K562 (cell line): ENCODE results near the gene USP20. TPM values are rescaled to one million over a fixed set of nuclear protein-coding genes. Genes with fewer than 3 reads are reported as not detected.

Source experiments
- BRF1 ChIP-seq: IDR thresholded peaks from 3 replicates; pipeline ENCODE4 v1.6.1; 2011; ENCODE audit warnings: borderline replicate concordance, mild to moderate bottlenecking; ENCODE audit not compliant: insufficient read length; ENCODE audit errors: extremely low read depth
- CBX8 ChIP-seq: fragments of 200-600 bp; sonication (generic); IDR thresholded peaks from 2 replicates; pipeline ENCODE4 v1.6.1; 2012; ENCODE audit warnings: borderline replicate concordance, mixed run types, low read depth, mild to moderate bottlenecking, moderate library complexity, mixed read lengths, low read length, control low read depth, inconsistent platforms; ENCODE audit not compliant: poor library complexity, severe bottlenecking; ENCODE audit errors: extremely low read depth
- DMBX1 ChIP-seq: fragments of 250-450 bp; sonication (Bioruptor Pico); IDR thresholded peaks from 2 replicates; pipeline ENCODE4 v1.8.0; 2022; ENCODE audit warnings: inconsistent platforms, mild to moderate bottlenecking, moderate library complexity, borderline replicate concordance
- EP300 ChIP-seq: IDR thresholded peaks from 2 replicates; pipeline ENCODE4 v1.6.1; 2012; ENCODE audit warnings: low read length, improper control_type of control experiment
- FOXK1 ChIP-seq: sonication (generic); formaldehyde crosslinking; IDR thresholded peaks from 2 replicates; pipeline ENCODE4 v1.8.0; 2022; ENCODE audit warnings: missing genetic modification reagents, mild to moderate bottlenecking, borderline replicate concordance
- GABPB1 ChIP-seq: sonication (generic); formaldehyde crosslinking; IDR thresholded peaks from 2 replicates; pipeline ENCODE4 v1.8.0; 2022; ENCODE audit warnings: mild to moderate bottlenecking, missing genetic modification reagents
- HDAC8 ChIP-seq: fragments of 450-650 bp; IDR thresholded peaks from 2 replicates; pipeline ENCODE4 v1.6.1; 2016; ENCODE audit warnings: mild to moderate bottlenecking, missing genetic modification characterization, moderate library complexity, missing compliant biosample characterization
- HMG20A ChIP-seq: fragments of 450-650 bp; formaldehyde crosslinking; conservative IDR thresholded peaks from 2 replicates; pipeline ENCODE4 v1.4.0; 2020; ENCODE audit warnings: mild to moderate bottlenecking, mixed read lengths
- MBD1 ChIP-seq: fragments of 250-450 bp; sonication (Bioruptor Pico); IDR thresholded peaks from 2 replicates; pipeline ENCODE4 v1.8.0; 2022; ENCODE audit warnings: inconsistent platforms
- NR1H2 ChIP-seq: sonication (generic); formaldehyde crosslinking; IDR thresholded peaks from 2 replicates; pipeline ENCODE4 v1.4.0; 2020; ENCODE audit warnings: mild to moderate bottlenecking, missing genetic modification reagents
- OTX1 ChIP-seq: fragments of 450-650 bp; formaldehyde crosslinking; IDR thresholded peaks from 2 replicates; pipeline ENCODE4 v1.4.0; 2022; ENCODE audit warnings: mild to moderate bottlenecking
- RBM22 ChIP-seq: fragments of 200-400 bp; formaldehyde crosslinking; IDR thresholded peaks from 2 replicates; pipeline ENCODE4 v1.6.1; 2018; ENCODE audit warnings: low read length, low read depth; ENCODE audit not compliant: poor library complexity, severe bottlenecking
- RBM25 ChIP-seq: fragments of 200-400 bp; formaldehyde crosslinking; IDR thresholded peaks from 2 replicates; pipeline ENCODE4 v1.6.1; 2018; ENCODE audit warnings: low read length, low read depth, moderate library complexity; ENCODE audit not compliant: severe bottlenecking
- SRF ChIP-seq, 2 experiments: fragments of 250-450, 450-650 bp in 1 of 2; sonication (Bioruptor Pico) in 1 of 2; sonication (generic) in 1 of 2; formaldehyde crosslinking; IDR thresholded peaks; 2 replicates each; pipeline versions ENCODE4 v1.5.0 to v1.5.1; 2020 to 2022; ENCODE audit warnings: mild to moderate bottlenecking in 1 of 2, missing genetic modification reagents in 1 of 2
- YY1 ChIP-seq, 3 experiments: IDR thresholded peaks; 2 replicates each; pipeline ENCODE4 v1.6.1; 2011; ENCODE audit warnings: low read length in 2 of 3, mild to moderate bottlenecking in 2 of 3, moderate library complexity in 2 of 3, borderline replicate concordance in 1 of 3, control low read depth in 1 of 3, low read depth in 1 of 3; ENCODE audit not compliant: insufficient read depth in 3 of 3, insufficient replicate concordance in 2 of 3, control insufficient read depth in 1 of 3, insufficient read length in 1 of 3; ENCODE audit errors: extremely low read depth in 1 of 3
- ZBTB5 ChIP-seq: fragments of 450-650 bp; IDR thresholded peaks from 2 replicates; pipeline ENCODE4 v1.6.1; 2017; ENCODE audit warnings: antibody characterized with exemption
- ZNF175 ChIP-seq: fragments of 200-800 bp; sonication (Bioruptor generic); IDR thresholded peaks from 2 replicates; pipeline ENCODE4 v1.6.1; 2016; ENCODE audit warnings: low read depth, mild to moderate bottlenecking, missing genetic modification characterization, missing compliant biosample characterization
- polyA plus RNA-seq, 8 experiments: library from polyadenylated mRNA; depleted of rRNA in 4 of 8; stranded (reverse) in 5 of 8; unstranded in 3 of 8; fragments of >200 nt; fragmentation: Nextera tagmentation in 2 of 8; fragmentation: Illumina TruSeq in 1 of 8; extraction: Ambion mirVana in 2 of 8; extraction: Trizol in 1 of 8; gene quantifications; 2 replicates each; pipeline versions ENCODE4 v1.2.1 to v1.2.3, GENCODE V29; 2011 to 2014; ENCODE audit warnings: inconsistent platforms in 1 of 8, missing spikeins in 1 of 8
- total RNA-seq, 7 experiments: library from RNA; depleted of rRNA in 6 of 7; stranded (reverse); fragments of >200 nt in 6 of 7; fragmentation: Illumina TruSeq in 2 of 7; extraction: Trizol in 2 of 7; gene quantifications; 2 replicates each; pipeline versions ENCODE4 v1.2.1 to v1.2.3, GENCODE V29; 2011 to 2021; ENCODE audit warnings: low replicate concordance in 1 of 7
- TF ChIP-seq, protein P1 (sequence below): sonication (generic); formaldehyde crosslinking; IDR thresholded peaks from 2 replicates; pipeline ENCODE4 v1.8.1; 2023; ENCODE audit warnings: mild to moderate bottlenecking, missing genetic modification reagents

Gene USP20
- total and polyA plus RNA-seq, 9 of the 15 experiments (the other 6 are each of a cell fraction or from before 2014, with no cell fraction given) = 1.9 to 136 (median 49.1) TPM

DNA sequence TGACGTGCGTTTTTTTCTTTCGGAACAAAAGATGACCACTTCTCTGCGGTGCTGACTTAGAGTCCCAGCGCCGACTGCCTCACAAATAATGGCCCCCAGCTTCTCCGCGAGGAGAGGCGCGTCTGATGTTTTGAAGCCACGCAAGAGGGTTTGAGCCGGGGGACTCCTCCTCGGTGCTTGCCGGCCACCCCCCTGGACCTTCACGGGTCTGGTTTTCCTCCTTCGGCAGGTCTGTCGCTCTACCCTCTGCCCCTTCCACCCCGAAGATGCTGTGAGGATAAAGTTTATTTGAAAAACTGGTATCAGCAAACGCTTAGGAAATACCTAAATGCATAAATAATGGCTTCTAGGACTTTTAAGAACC, 584 bp downstream of the USP20 start (continued):
- TF ChIP-seq DMBX1 (0 out of 2 replicates have a peak, but pooled peaks have one; percentile 0), HDAC8 (tag) (no peak), GABPB1 (CRISPR knock-in tag) (no peak), SRF (CRISPR knock-in tag; IDR thresholded peaks at IDR 0.05) (peak in 1 of 2 experiments; percentile 63; a peak in 1 of 4 replicates), OTX1 (CRISPR knock-in tag) (no peak), BRF1 (no peak), NR1H2 (CRISPR knock-in tag) (0 out of 2 replicates have a peak, but pooled peaks have one; percentile 59), RBM25 (no peak), ZBTB5 (no peak), YY1 (IDR thresholded peaks at IDR 0.05; ENCODE audit: borderline replicate concordance in 1 of 3, control insufficient read depth in 1 of 3, extremely low read depth in 1 of 3, insufficient read depth in 3 of 3, insufficient read length in 1 of 3, insufficient replicate concordance in 2 of 3, low read depth in 1 of 3, low read length in 2 of 3) (no peak), ZNF175 (no peak), EP300 (no peak), RBM22 (no peak), HMG20A (CRISPR knock-in tag) (no peak), CBX8 (no peak), MBD1 (no peak), FOXK1 (CRISPR knock-in tag) (peak; percentile 21; the same call in 1 of the 2 replicates)
- TF ChIP-seq, protein P1, sequence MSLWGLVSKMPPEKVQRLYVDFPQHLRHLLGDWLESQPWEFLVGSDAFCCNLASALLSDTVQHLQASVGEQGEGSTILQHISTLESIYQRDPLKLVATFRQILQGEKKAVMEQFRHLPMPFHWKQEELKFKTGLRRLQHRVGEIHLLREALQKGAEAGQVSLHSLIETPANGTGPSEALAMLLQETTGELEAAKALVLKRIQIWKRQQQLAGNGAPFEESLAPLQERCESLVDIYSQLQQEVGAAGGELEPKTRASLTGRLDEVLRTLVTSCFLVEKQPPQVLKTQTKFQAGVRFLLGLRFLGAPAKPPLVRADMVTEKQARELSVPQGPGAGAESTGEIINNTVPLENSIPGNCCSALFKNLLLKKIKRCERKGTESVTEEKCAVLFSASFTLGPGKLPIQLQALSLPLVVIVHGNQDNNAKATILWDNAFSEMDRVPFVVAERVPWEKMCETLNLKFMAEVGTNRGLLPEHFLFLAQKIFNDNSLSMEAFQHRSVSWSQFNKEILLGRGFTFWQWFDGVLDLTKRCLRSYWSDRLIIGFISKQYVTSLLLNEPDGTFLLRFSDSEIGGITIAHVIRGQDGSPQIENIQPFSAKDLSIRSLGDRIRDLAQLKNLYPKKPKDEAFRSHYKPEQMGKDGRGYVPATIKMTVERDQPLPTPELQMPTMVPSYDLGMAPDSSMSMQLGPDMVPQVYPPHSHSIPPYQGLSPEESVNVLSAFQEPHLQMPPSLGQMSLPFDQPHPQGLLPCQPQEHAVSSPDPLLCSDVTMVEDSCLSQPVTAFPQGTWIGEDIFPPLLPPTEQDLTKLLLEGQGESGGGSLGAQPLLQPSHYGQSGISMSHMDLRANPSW = 0 out of 2 replicates have a peak, but pooled peaks have one; percentile 39
